OCI-LY7 (cell line): Measurements from ENCODE around the gene FHIT. TPM values are rescaled to one million over a fixed set of nuclear protein-coding genes. Genes with fewer than 3 reads are reported as not detected.

Experiments used
- BruUV-seq: library from RNA; stranded (reverse); fragments of 400-500 nt; replicated peaks from 2 replicates; lab custom pipeline; 2021; lab: Mats Ljungman, UMichigan
- CTCF ChIA-PET: fragments of 300-600 bp; sonication (Branson Sonifier 250); formaldehyde crosslinking; loops from one replicate; lab custom pipeline; 2022; ENCODE audit warnings: antibody characterized with exemption; ENCODE audit not compliant: unreplicated experiment; lab: Charles Lee
- POLR2A ChIA-PET: fragments of 300-600 bp; sonication (Branson Sonifier 250); formaldehyde crosslinking; loops from one replicate; lab custom pipeline; 2022; ENCODE audit warnings: antibody characterized with exemption; lab: Charles Lee
- DNase-seq: peaks from one replicate; pipeline ENCODE4 v3.0.0-alpha.2; 2015; ENCODE audit warnings: low spot score
- H2AFZ ChIP-seq: fragments of 200-600 bp; sonication (generic), shearing (Covaris generic); 2 replicates; pipeline ENCODE4 v1.6.1; 2014; ENCODE audit warnings: mild to moderate bottlenecking, antibody characterized with exemption, low read length, moderate library complexity
- H3K27ac ChIP-seq: fragments of 200-600 bp; sonication (generic); 2 replicates; pipeline ENCODE4 v1.5.1; 2014; ENCODE audit warnings: mixed run types, low read depth, mild to moderate bottlenecking, moderate library complexity, low read length, inconsistent platforms; ENCODE audit not compliant: poor library complexity, severe bottlenecking
- H3K36me3 ChIP-seq: fragments of 200-600 bp; sonication (generic); 2 replicates; pipeline ENCODE4 v1.6.1; 2014; ENCODE audit warnings: mild to moderate bottlenecking, antibody characterized with exemption, low read length, moderate library complexity, mixed read lengths; ENCODE audit not compliant: insufficient read depth
- H3K4me1 ChIP-seq: fragments of 200-600 bp; sonication (generic); 2 replicates; pipeline ENCODE4 v1.5.1; 2014; ENCODE audit warnings: mild to moderate bottlenecking, low read length; ENCODE audit not compliant: insufficient read depth, poor library complexity, severe bottlenecking
- H3K4me2 ChIP-seq: fragments of 200-600 bp; sonication (generic); 2 replicates; pipeline ENCODE4 v1.6.1; 2014; ENCODE audit warnings: mild to moderate bottlenecking, low read length
- H3K4me3 ChIP-seq: fragments of 200-600 bp; sonication (generic); 2 replicates; pipeline ENCODE4 v1.5.1; 2014; ENCODE audit warnings: mild to moderate bottlenecking, low read depth, low read length; ENCODE audit not compliant: poor library complexity, severe bottlenecking
- H3K79me2 ChIP-seq: fragments of 200-600 bp; sonication (generic); 2 replicates; pipeline ENCODE4 v1.6.1; 2016; ENCODE audit warnings: low read depth, mild to moderate bottlenecking, low read length, moderate library complexity, mixed read lengths; ENCODE audit not compliant: insufficient read depth
- H3K9me2 ChIP-seq: fragments of 200-600 bp; sonication (generic); 2 replicates; pipeline ENCODE4 v1.6.1; 2016; ENCODE audit warnings: mild to moderate bottlenecking, low read length, mixed read lengths; ENCODE audit not compliant: insufficient read depth
- H3K9me3 ChIP-seq: fragments of 200-600 bp; sonication (generic); 2 replicates; pipeline ENCODE4 v1.6.1; 2014; ENCODE audit warnings: mild to moderate bottlenecking, mixed run types, low read length, mixed read lengths
- H4K20me1 ChIP-seq: fragments of 200-600 bp; sonication (generic); 2 replicates; pipeline ENCODE4 v1.6.1; 2014; ENCODE audit warnings: mild to moderate bottlenecking, antibody characterized with exemption, low read length, moderate library complexity, mixed read lengths; ENCODE audit not compliant: insufficient read depth
- CTCF ChIP-seq: fragments of 200-600 bp; sonication (generic); conservative IDR thresholded peaks from 2 replicates; pipeline ENCODE4 v1.5.1; 2014; ENCODE audit warnings: mild to moderate bottlenecking, antibody characterized with exemption, low read length, moderate library complexity, mixed read lengths
- EZH2phosphoT487 ChIP-seq: fragments of 200-600 bp; sonication (generic); IDR thresholded peaks from 2 replicates; pipeline ENCODE4 v1.6.1; 2018; ENCODE audit warnings: low read depth, borderline replicate concordance, mild to moderate bottlenecking, mixed run types, antibody characterized with exemption, low read length, moderate library complexity, mixed read lengths
- intact Hi-C: fragments of 100-400 bp; cut with micrococcal nuclease; formaldehyde crosslinking; loops from one replicate; pipeline ENCODE4 v1.10.0; 2022; ENCODE audit not compliant: unreplicated experiment
- total RNA-seq, 2 experiments: library from RNA; depleted of rRNA in 1 of 2; stranded (reverse); fragments of >200 nt in 1 of 2; shearing (Covaris generic) in 1 of 2; gene quantifications; 2 replicates each; pipeline ENCODE4 v1.2.3, GENCODE V29; 2014 to 2022

The FHIT gene
- total RNA-seq, 2 experiments from 2014 or later, result 5.0 to 10.9 TPM

DNA sequence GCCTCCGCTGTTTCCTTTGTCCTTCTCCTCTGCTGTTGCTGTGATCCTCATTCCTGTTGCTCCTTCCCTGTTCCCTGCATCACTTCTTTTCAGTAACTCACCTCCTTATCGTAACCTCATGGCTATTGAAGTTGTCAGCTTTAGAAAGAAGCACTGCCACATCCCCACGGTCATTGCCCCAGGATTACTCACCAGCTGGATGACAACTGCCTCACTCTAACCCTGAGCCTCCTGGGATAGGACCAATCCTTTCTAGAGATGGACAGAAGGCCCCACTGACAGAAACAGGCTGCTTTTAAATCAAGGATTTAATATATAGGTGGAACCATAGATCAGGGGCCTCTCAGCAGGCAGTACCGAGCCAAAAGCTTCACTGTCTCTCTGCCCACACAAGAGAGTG lies 4.1 kb downstream of the FHIT start:
- ChIA-PET POLR2A (interaction anchor here (0.6 kb wide), 1 partner anchor 1972 kb away, joined by 3 read pairs; no protein-coding TSS in a partner anchor), CTCF (no interaction called here)
- Histone ChIP-seq H3K79me2 (no peaks in the 10 kb centered on the region), H3K4me1 (peaks cover 16% of the 10 kb centered on the region), H4K20me1 (no peaks in the 10 kb centered on the region), H3K4me2 (no peak overlapping the region), H3K36me3 (no peaks in the 10 kb centered on the region), H3K4me3 (no peak overlapping the region), H2AFZ (no peak overlapping the region), H3K9me2 (no peaks in the 10 kb centered on the region), H3K9me3 (no peaks in the 10 kb centered on the region), H3K27ac (no peak overlapping the region)
- intact Hi-C loops, result no loop called here
- TF ChIP-seq CTCF (no peak), EZH2phosphoT487 (no peak)
- no TSS peak for BruUV-seq
- DNase-seq, result no peak

DNA sequence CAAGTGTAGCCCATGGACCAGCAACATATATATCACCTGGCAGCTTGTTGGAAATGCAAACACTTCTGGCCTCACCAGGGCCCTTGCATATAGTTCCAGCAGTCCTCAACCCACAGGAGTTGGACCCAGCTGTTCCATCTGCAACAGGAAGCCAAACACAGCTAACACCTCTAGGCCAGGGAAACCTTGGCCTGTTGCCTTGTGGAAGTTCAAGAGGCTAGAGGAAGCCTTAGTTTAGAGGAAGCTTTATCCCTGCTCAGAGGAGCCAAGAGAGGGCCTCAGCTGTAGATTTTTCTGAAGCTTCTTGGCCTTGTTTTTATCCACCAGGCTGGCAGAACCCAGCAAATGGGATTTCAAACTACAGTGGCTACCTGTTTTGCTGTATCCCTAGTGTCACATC lies 11.4 kb downstream of the FHIT start:
- Histone ChIP-seq H3K9me3 (no peaks in the 10 kb centered on the region), H4K20me1 (no peaks in the 10 kb centered on the region), H3K4me1 (no peaks in the 10 kb centered on the region), H2AFZ (no peak overlapping the region), H3K4me3 (no peak overlapping the region), H3K79me2 (no peaks in the 10 kb centered on the region), H3K4me2 (no peak overlapping the region), H3K36me3 (no peaks in the 10 kb centered on the region), H3K27ac (no peak overlapping the region), H3K9me2 (no peaks in the 10 kb centered on the region)
- DNase-seq, result no peak
- CTCF ChIA-PET, result no interaction called here
- TF ChIP-seq CTCF (no peak), EZH2phosphoT487 (no peak)
- POLR2A ChIA-PET, result interaction anchor here (0.6 to 1.0 kb wide), 3 partner anchors 9 to 11 kb away, joined by 3 read pairs; no protein-coding TSS in a partner anchor
- intact Hi-C loops, result no loop called here
- no TSS peak for BruUV-seq

DNA sequence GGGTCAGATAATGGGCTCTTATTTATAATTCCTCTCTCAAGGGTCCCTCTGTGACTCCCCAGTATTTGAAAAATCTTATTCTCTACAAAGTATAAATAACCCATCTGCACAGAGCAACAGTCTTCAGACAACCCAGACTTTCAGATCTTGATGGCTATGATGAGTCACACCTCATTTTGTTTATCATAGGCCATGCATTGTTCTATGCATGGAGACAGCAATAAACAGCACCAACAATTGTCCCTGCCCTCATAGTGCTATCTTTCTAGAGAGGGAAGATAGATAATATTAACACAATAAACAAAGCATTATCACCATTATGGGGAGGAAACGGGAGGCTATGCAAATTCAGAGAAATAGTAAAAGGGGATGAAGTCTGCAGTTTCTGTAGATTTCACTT lies 13.4 kb downstream of the FHIT start:
- no peaks in the 10 kb centered on the region for H4K20me1 ChIP-seq
- BruUV-seq, result no TSS peak
- ChIA-PET CTCF (no interaction called here), POLR2A (interaction anchor here (0.9 to 1.3 kb wide), 3 partner anchors 8 to 1114 kb away, joined by 3 to 5 read pairs (median 3); no protein-coding TSS in a partner anchor)
- H3K9me2 ChIP-seq, result no peaks in the 10 kb centered on the region
- H3K9me3 ChIP-seq, result no peaks in the 10 kb centered on the region
- intact Hi-C loops, result no loop called here
- no peak overlapping the region for H3K4me2 ChIP-seq
- no peaks in the 10 kb centered on the region for H3K36me3 ChIP-seq
- H3K4me3 ChIP-seq, result no peak overlapping the region
- H3K79me2 ChIP-seq, result no peaks in the 10 kb centered on the region
- H3K27ac ChIP-seq, result no peak overlapping the region
- H2AFZ ChIP-seq, result no peak overlapping the region
- TF ChIP-seq EZH2phosphoT487 (no peak), CTCF (no peak)
- H3K4me1 ChIP-seq, result no peaks in the 10 kb centered on the region
- DNase-seq, result no peak
